ENCODE data around the gene NCAM1.

DNA sequence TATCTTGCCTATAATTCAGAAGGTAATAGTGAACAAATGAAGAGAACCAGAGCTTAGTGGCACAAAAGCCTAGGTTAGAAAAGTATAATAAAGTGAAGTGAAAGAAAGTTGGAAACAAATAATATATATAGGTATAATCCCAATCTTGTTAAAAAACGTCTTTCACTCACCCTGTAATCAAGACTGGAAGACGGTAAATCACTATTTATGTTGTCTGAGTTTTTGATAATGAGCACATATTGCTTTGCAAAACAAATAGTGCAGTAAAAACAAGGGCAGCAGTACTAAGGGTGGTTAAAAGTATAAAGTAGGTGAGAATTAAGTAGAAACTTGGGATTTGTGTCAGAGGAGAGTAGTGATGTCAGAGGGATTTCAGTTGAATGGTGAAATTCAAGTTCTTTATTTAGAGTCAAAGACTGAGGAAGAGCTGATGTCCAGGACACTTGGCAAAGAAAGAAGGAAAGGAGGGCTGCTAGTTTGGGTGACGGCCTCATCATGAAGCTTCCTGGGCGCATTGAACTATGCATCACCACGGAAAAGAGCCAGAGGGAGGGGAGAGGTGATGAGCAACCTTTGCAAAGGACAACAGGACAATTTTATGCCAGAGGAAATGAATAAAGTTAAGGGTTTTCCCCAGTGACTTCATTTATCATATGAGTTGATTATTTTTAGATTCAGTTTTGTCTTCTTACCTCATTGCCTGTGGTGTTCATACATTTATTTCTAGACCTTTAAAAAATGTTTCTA lies 11.4 kb downstream of the NCAM1 start:
- TF ChIP-seq, protein P1, sequence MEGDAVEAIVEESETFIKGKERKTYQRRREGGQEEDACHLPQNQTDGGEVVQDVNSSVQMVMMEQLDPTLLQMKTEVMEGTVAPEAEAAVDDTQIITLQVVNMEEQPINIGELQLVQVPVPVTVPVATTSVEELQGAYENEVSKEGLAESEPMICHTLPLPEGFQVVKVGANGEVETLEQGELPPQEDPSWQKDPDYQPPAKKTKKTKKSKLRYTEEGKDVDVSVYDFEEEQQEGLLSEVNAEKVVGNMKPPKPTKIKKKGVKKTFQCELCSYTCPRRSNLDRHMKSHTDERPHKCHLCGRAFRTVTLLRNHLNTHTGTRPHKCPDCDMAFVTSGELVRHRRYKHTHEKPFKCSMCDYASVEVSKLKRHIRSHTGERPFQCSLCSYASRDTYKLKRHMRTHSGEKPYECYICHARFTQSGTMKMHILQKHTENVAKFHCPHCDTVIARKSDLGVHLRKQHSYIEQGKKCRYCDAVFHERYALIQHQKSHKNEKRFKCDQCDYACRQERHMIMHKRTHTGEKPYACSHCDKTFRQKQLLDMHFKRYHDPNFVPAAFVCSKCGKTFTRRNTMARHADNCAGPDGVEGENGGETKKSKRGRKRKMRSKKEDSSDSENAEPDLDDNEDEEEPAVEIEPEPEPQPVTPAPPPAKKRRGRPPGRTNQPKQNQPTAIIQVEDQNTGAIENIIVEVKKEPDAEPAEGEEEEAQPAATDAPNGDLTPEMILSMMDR (IDR thresholded peaks at IDR 0.05) = no peak
- TF ChIP-seq POLR2A (IDR thresholded peaks at IDR 0.05) = no peak

All from thyroid gland (tissue), 4 donors.